ENCODE results near the gene ZNF556.

DNA sequence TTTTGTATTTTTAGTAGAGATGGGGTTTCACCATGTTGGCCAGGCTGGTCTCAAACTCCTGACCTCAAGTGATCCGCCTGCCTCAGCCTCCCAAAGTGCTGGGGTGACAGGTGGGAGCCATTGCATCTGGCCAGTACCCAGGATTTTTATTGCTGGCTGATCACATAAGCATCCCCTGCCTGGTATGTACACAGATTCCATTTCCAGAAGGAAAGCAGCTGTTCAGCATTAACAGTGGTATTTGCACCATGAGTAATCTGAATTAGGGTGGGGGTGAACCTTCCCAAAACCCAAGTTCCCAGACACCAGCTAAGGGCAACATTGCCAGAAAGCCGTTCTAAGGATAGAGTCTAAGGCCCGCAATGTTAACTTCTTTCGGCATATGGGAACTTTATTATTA is 18.5 kb upstream of the ZNF556 start:
- TF ChIP-seq, protein P1, sequence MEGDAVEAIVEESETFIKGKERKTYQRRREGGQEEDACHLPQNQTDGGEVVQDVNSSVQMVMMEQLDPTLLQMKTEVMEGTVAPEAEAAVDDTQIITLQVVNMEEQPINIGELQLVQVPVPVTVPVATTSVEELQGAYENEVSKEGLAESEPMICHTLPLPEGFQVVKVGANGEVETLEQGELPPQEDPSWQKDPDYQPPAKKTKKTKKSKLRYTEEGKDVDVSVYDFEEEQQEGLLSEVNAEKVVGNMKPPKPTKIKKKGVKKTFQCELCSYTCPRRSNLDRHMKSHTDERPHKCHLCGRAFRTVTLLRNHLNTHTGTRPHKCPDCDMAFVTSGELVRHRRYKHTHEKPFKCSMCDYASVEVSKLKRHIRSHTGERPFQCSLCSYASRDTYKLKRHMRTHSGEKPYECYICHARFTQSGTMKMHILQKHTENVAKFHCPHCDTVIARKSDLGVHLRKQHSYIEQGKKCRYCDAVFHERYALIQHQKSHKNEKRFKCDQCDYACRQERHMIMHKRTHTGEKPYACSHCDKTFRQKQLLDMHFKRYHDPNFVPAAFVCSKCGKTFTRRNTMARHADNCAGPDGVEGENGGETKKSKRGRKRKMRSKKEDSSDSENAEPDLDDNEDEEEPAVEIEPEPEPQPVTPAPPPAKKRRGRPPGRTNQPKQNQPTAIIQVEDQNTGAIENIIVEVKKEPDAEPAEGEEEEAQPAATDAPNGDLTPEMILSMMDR (IDR thresholded peaks at IDR 0.05), result no peak
- TF ChIP-seq POLR2A (IDR thresholded peaks at IDR 0.05), result no peak
- no peak for TF ChIP-seq POLR2AphosphoS5 (IDR thresholded peaks at IDR 0.05)

Measured in breast epithelium (tissue), 3 donors.